Measurements from ENCODE around the gene SHISA9. TPM values are rescaled to one million over a fixed set of nuclear protein-coding genes. Genes with fewer than 3 reads are reported as not detected.

SHISA9 gene
- total and polyA plus RNA-seq, 2 of the 4 experiments (the other 2 are of a cell fraction) = under 0.01 TPM; not detected in 1

GRCh38 chr16:13101828-13102227 is 200.4 kb downstream of the SHISA9 start:
- H3K9me3 ChIP-seq (ENCODE audit: control insufficient read depth, insufficient read depth, low read length) = peaks cover 37% of the 10 kb centered on the region
- no peak overlapping the region for H3K4ac ChIP-seq (ENCODE audit: low read depth, low read length)
- ChIA-PET CTCF (no interaction called here), POLR2A (ENCODE audit: unreplicated experiment) (no interaction called here)
- DNase-seq = no peak
- no peak for ATAC-seq (ENCODE audit: low read depth)
- BruUV-seq (replicated peaks) = no TSS peak
- H3K23ac ChIP-seq (ENCODE audit: low read depth, low read length) = no peak overlapping the region
- H2AK9ac ChIP-seq (replicated peaks; ENCODE audit: low read depth, low read length, poor library complexity) = no peak overlapping the region
- no peak overlapping the region for H3K27ac ChIP-seq (ENCODE audit: insufficient read depth, low read length)
- no peaks in the 10 kb centered on the region for H3K79me1 ChIP-seq (ENCODE audit: low read depth in 1 of 2, low read length in 2 of 2)
- no peak overlapping the region for H3K4me2 ChIP-seq (ENCODE audit: low read depth, low read length)
- H2AFZ ChIP-seq (replicated peaks; ENCODE audit: low read length, poor library complexity) = no peak overlapping the region
- H3K18ac ChIP-seq (ENCODE audit: low read depth, low read length) = no peak overlapping the region
- H2BK120ac ChIP-seq (ENCODE audit: low read depth, low read length) = no peak overlapping the region
- H2BK5ac ChIP-seq (ENCODE audit: low read depth, low read length, poor library complexity, severe bottlenecking) = no peak overlapping the region
- H2AK5ac ChIP-seq (ENCODE audit: low read depth, low read length) = no peak overlapping the region
- H3K9ac ChIP-seq (ENCODE audit: low read depth, low read length) = no peak overlapping the region
- no peak overlapping the region for H3K56ac ChIP-seq (ENCODE audit: extremely low read depth, insufficient read depth, low read length)
- H3K9me1 ChIP-seq (ENCODE audit: insufficient read depth, low read length) = no peaks in the 10 kb centered on the region
- dilution Hi-C loops (cut with HindIII; ENCODE audit: low sequenced_read_pairs, unreplicated experiment) (no loop called here), intact Hi-C loops (cut with micrococcal nuclease) (no loop called here), in situ Hi-C loops (cut with MboI; ENCODE audit: low sequenced_read_pairs) (no loop called here)
- H3K4me1 ChIP-seq (ENCODE audit: control insufficient read depth, insufficient read depth, low read length) = no peaks in the 10 kb centered on the region
- H4K5ac ChIP-seq (ENCODE audit: low read depth, low read length) = no peak overlapping the region
- H4K20me1 ChIP-seq (ENCODE audit: insufficient read depth, low read length) = no peaks in the 10 kb centered on the region
- no peaks in the 10 kb centered on the region for H3K27me3 ChIP-seq (ENCODE audit: control insufficient read depth, insufficient read depth, low read length)
- 46% methylated on average over 2 of the region's 3 CpGs; no CpG with 5 or more reads in 1 of the 2 experiments for WGBS, 2 experiments (ENCODE audit: extremely low coverage in 2 of 2, insufficient read length in 1 of 2)
- no peak overlapping the region for H4K8ac ChIP-seq (ENCODE audit: low read depth in 2 of 2, low read length in 2 of 2)
- no peak overlapping the region for H2BK15ac ChIP-seq (ENCODE audit: low read depth, low read length)
- H4K91ac ChIP-seq (ENCODE audit: insufficient read depth, low read depth, low read length) = no peak overlapping the region
- no peaks in the 10 kb centered on the region for H3K36me3 ChIP-seq (ENCODE audit: control insufficient read depth, insufficient read depth, low read length)
- TF ChIP-seq CEBPB (IDR thresholded peaks at IDR 0.05; ENCODE audit: low read depth, low read length) = no peak
- TF ChIP-seq MAFK (IDR thresholded peaks at IDR 0.05; ENCODE audit: low read depth, low read length) = no peak
- no peak for TF ChIP-seq POLR2A (IDR thresholded peaks at IDR 0.05; ENCODE audit: low read depth, low read length)
- H2BK20ac ChIP-seq (ENCODE audit: low read depth, low read length) = no peak overlapping the region
- H3K4me3 ChIP-seq (ENCODE audit: insufficient read depth, low read depth, low read length) = no peak overlapping the region
- no peak overlapping the region for H3K14ac ChIP-seq (replicated peaks; ENCODE audit: low read depth, low read length)
